Astrocyte of the cerebellum (primary cell): ENCODE data around the gene NR2F1-AS1.

Experiments used
- DNase-seq: peaks from one replicate; pipeline ENCODE4 v3.0.0-alpha.2; 2011; ENCODE audit warnings: low read depth
- H3K4me3 ChIP-seq: 2 replicates; pipeline ENCODE4 v1.5.1; 2011; ENCODE audit warnings: mild to moderate bottlenecking, low read depth, low read length, moderate library complexity
- in situ Hi-C: cut with HindIII; loops from 2 replicates; pipeline ENCODE4 v1.10.0; 2017; ENCODE audit warnings: low sequenced_read_pairs
- TF ChIP-seq, protein P1 (sequence below): IDR thresholded peaks from 2 replicates; pipeline ENCODE4 v1.5.1; 2012; ENCODE audit warnings: low read length, low read depth, moderate library complexity, mild to moderate bottlenecking; ENCODE audit errors: missing control alignments

Gene NR2F1-AS1

DNA sequence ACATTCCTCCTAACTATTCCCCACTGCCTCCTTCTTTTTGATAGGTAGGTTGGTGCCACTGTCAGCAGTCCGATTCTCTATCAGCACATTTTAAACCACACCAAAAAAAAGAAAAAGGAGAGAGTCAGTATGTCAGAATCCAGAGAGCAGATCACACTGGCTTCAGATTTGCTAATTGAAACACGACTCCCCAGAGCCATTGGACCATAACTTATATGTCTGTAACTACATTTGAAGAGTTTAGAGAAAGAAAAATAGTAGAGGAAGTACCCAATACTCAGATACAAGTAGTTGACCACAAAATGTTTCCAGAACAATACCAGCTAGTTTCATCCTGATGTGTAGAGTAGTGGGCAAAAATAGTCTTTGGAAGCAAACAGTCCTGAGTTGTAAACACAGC lies 216.6 kb downstream of the NR2F1-AS1 start:
- in situ Hi-C loops, result no loop called here
- no peak overlapping the region for H3K4me3 ChIP-seq
- no peak for DNase-seq
- TF ChIP-seq, protein P1, sequence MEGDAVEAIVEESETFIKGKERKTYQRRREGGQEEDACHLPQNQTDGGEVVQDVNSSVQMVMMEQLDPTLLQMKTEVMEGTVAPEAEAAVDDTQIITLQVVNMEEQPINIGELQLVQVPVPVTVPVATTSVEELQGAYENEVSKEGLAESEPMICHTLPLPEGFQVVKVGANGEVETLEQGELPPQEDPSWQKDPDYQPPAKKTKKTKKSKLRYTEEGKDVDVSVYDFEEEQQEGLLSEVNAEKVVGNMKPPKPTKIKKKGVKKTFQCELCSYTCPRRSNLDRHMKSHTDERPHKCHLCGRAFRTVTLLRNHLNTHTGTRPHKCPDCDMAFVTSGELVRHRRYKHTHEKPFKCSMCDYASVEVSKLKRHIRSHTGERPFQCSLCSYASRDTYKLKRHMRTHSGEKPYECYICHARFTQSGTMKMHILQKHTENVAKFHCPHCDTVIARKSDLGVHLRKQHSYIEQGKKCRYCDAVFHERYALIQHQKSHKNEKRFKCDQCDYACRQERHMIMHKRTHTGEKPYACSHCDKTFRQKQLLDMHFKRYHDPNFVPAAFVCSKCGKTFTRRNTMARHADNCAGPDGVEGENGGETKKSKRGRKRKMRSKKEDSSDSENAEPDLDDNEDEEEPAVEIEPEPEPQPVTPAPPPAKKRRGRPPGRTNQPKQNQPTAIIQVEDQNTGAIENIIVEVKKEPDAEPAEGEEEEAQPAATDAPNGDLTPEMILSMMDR, result no peak

DNA sequence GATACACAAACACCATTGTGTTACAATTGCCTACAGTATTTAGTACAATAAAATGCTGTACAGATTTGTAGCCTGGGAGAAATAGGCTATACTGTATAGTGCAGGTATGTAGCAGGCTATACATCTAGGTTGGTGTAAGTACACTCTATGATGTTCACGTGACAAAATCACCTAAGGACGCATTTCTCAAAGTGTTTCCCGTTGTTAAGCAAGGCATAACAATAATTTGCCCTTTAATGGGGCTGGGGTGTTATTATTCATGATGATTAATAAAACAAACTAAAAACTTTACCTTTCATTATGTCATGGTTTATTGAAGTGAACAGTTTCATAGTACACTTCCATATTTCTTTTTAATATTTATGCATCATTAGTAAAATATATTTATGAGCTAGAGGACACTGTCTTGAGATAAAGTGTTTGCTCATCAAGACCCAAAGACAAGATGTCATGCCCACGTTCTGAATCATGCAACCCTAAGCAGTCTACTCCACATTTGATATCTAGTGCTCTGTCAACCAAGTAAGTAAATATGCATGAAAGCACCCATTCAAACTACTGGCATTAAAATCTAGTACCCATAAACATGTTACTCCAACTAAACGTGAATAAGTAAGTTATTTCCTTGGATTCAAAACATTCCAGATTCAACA lies 220.5 kb downstream of the NR2F1-AS1 start:
- no peak for DNase-seq
- H3K4me3 ChIP-seq, result no peak overlapping the region
- in situ Hi-C loops, result no loop called here
- TF ChIP-seq, protein P1, result no peak

GRCh38 chr5:93359960-93360305 lies 221.1 kb downstream of the NR2F1-AS1 start:
- no peak for DNase-seq
- H3K4me3 ChIP-seq, result no peak overlapping the region
- in situ Hi-C loops, result no loop called here
- TF ChIP-seq, protein P1, result no peak
